A673 (cell line): ENCODE measurements around the gene GOSR2. TPM values are rescaled to one million over a fixed set of nuclear protein-coding genes. Genes with fewer than 3 reads are reported as not detected.

Source experiments
- BruUV-seq: library from RNA; stranded (reverse); fragments of 400-500 nt; replicated peaks from 2 replicates; lab custom pipeline; 2021; lab: Mats Ljungman, UMichigan
- CTCF ChIA-PET: fragments of 300-600 bp; sonication (Branson Sonifier 250); formaldehyde crosslinking; loops from one replicate; lab custom pipeline; 2022; ENCODE audit warnings: antibody characterized with exemption; lab: Charles Lee
- POLR2A ChIA-PET: fragments of 300-600 bp; sonication (Branson Sonifier 250); formaldehyde crosslinking; loops from one replicate; lab custom pipeline; 2022; ENCODE audit warnings: antibody characterized with exemption; ENCODE audit not compliant: low non-redundant PET; lab: Charles Lee
- DNase-seq: peaks from one replicate; pipeline ENCODE4 v3.0.0-alpha.2; 2015; ENCODE audit warnings: low spot score
- H3K27ac ChIP-seq: fragments of 200-600 bp; sonication (generic); 2 replicates; pipeline ENCODE4 v1.5.1; 2016; ENCODE audit warnings: mixed run types, low read depth, mild to moderate bottlenecking, mixed read lengths, antibody characterized with exemption, low read length; ENCODE audit not compliant: poor library complexity, severe bottlenecking
- H3K27me3 ChIP-seq: fragments of 200-600 bp; sonication (generic); replicated peaks from 2 replicates; pipeline ENCODE4 v1.6.1; 2017; ENCODE audit warnings: mixed run types, low read depth, mild to moderate bottlenecking, mixed read lengths, antibody characterized with exemption, low read length; ENCODE audit not compliant: insufficient read depth, poor library complexity
- H3K36me3 ChIP-seq: fragments of 200-600 bp; sonication (generic); 2 replicates; pipeline ENCODE4 v1.6.1; 2016; ENCODE audit warnings: mixed run types, mild to moderate bottlenecking, mixed read lengths, antibody characterized with exemption, low read length; ENCODE audit not compliant: insufficient read depth, poor library complexity, severe bottlenecking
- H3K4me1 ChIP-seq: fragments of 200-600 bp; sonication (generic); 2 replicates; pipeline ENCODE4 v1.6.1; 2017; ENCODE audit warnings: mixed run types, mild to moderate bottlenecking, mixed read lengths, antibody characterized with exemption, low read length; ENCODE audit not compliant: insufficient read depth, poor library complexity, severe bottlenecking
- H3K4me3 ChIP-seq: fragments of 200-600 bp; sonication (generic); 2 replicates; pipeline ENCODE4 v1.5.1; 2016; ENCODE audit warnings: low read depth, mixed run types, mild to moderate bottlenecking, mixed read lengths, low read length; ENCODE audit not compliant: poor library complexity, severe bottlenecking
- H3K9me3 ChIP-seq: fragments of 200-600 bp; sonication (generic); 2 replicates; pipeline ENCODE4 v1.6.1; 2016; ENCODE audit warnings: mixed run types, low read depth, mild to moderate bottlenecking, mixed read lengths, antibody characterized with exemption, low read length; ENCODE audit not compliant: poor library complexity, severe bottlenecking
- EZH2 ChIP-seq: fragments of 200-600 bp; sonication (generic); IDR thresholded peaks from 2 replicates; pipeline ENCODE4 v1.6.1; 2017; ENCODE audit warnings: borderline replicate concordance, low read depth, mild to moderate bottlenecking, mixed read lengths, antibody characterized with exemption, low read length; ENCODE audit not compliant: poor library complexity, severe bottlenecking
- intact Hi-C: fragments of 100-400 bp; cut with micrococcal nuclease; formaldehyde crosslinking; loops from one replicate; pipeline ENCODE4 v1.10.0; 2022; ENCODE audit not compliant: unreplicated experiment
- total RNA-seq: library from RNA; stranded (reverse); gene quantifications from 2 replicates; pipeline ENCODE4 v1.2.3, GENCODE V29; 2021
- TF ChIP-seq, protein P1 (sequence below): fragments of 300-800, 200-600 bp; sonication (generic); conservative IDR thresholded peaks from 2 replicates; pipeline ENCODE4 v1.5.1; 2017; ENCODE audit warnings: low read depth, mild to moderate bottlenecking, antibody characterized with exemption, low read length, moderate library complexity, mixed read lengths

GOSR2 gene
- total RNA-seq, 1 experiment from 2014 or later = 34.5 TPM

DNA sequence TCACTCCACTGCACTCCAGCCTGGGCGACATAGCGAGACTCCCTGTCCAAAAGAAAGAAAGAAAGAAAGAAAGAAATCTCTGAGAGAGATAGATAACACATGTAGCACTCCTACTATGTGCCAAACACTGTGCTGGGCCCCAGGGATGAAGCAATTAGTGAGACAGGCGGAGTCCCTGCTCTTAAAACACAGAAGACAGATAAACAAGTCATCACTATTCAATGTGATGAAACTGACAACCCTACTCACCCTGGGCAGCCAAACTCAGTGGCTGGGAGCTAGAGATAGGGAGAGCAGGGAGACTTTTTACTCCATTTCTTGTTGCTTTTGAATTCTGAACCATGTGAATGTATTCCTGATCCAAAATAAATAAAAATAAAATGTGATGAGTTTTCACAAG, 35.2 kb upstream of the GOSR2 start:
- POLR2A ChIA-PET = no interaction called here

DNA sequence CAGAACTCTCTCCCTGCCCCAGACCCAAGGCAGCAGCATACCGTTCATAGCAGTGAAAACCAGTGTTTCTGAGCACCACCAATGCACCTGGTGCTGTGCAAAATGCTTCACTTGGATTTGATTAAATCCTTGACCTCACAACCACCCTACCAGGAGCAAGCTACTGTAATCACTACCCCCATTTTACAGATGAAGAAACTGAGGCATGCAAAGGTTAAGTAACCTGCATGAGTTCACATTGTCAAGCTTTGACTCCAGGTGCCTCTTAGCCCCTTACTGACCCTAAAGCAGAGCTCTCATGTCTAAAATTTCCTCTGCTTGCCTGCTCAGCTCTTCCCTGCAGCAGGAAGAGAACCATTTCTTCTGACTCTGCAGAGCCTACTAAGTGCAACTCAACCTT, 34.2 kb upstream of the GOSR2 start:
- Histone ChIP-seq H3K4me1 (no peaks in the 10 kb centered on the region), H3K27ac (no peak overlapping the region), H3K9me3 (no peaks in the 10 kb centered on the region), H3K27me3 (no peaks in the 10 kb centered on the region), H3K36me3 (no peaks in the 10 kb centered on the region), H3K4me3 (no peak overlapping the region)
- DNase-seq = no peak
- no TSS peak for BruUV-seq
- TF ChIP-seq EZH2 = no peak
- TF ChIP-seq, protein P1, sequence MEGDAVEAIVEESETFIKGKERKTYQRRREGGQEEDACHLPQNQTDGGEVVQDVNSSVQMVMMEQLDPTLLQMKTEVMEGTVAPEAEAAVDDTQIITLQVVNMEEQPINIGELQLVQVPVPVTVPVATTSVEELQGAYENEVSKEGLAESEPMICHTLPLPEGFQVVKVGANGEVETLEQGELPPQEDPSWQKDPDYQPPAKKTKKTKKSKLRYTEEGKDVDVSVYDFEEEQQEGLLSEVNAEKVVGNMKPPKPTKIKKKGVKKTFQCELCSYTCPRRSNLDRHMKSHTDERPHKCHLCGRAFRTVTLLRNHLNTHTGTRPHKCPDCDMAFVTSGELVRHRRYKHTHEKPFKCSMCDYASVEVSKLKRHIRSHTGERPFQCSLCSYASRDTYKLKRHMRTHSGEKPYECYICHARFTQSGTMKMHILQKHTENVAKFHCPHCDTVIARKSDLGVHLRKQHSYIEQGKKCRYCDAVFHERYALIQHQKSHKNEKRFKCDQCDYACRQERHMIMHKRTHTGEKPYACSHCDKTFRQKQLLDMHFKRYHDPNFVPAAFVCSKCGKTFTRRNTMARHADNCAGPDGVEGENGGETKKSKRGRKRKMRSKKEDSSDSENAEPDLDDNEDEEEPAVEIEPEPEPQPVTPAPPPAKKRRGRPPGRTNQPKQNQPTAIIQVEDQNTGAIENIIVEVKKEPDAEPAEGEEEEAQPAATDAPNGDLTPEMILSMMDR = no peak
- CTCF ChIA-PET = no interaction called here
- intact Hi-C loops = no loop called here
- POLR2A ChIA-PET = no interaction called here

More for the DNA sequence above, 35.2 kb upstream of the GOSR2 start:
- DNase-seq = no peak
- intact Hi-C loops = no loop called here
- no peak overlapping the region for H3K27ac ChIP-seq
- H3K9me3 ChIP-seq = no peaks in the 10 kb centered on the region
- no peaks in the 10 kb centered on the region for H3K36me3 ChIP-seq
- CTCF ChIA-PET = no interaction called here
- no peak for TF ChIP-seq EZH2
- TF ChIP-seq, protein P1 = no peak
- H3K4me1 ChIP-seq = no peaks in the 10 kb centered on the region
- H3K27me3 ChIP-seq = no peaks in the 10 kb centered on the region
- no TSS peak for BruUV-seq
- no peak overlapping the region for H3K4me3 ChIP-seq

DNA sequence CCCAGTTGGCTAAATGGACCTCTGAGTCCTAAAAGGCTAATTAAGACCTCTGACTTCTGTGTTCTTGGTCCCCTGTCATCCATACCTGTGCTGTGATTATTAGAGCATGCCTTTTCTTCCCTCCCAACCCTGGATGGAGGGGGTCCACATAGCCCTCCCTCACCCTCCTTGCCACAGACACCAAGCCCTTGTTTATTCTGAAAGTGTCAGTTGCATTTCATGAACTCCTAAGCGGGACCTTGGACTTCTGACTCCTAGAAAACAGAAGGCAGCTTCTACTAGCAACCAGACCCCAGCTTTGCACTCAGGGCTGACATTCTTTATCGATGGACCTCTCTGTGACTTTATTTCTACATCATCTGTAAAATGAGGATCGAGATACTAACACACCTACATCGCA, 33.4 kb upstream of the GOSR2 start:
- H3K27me3 ChIP-seq = no peaks in the 10 kb centered on the region
- no peak for DNase-seq
- no peaks in the 10 kb centered on the region for H3K4me1 ChIP-seq
- ChIA-PET POLR2A (no interaction called here), CTCF (no interaction called here)
- H3K9me3 ChIP-seq = no peaks in the 10 kb centered on the region
- BruUV-seq = no TSS peak
- H3K36me3 ChIP-seq = no peaks in the 10 kb centered on the region
- no peak for TF ChIP-seq EZH2
- TF ChIP-seq, protein P1 = no peak
- intact Hi-C loops = no loop called here
- no peak overlapping the region for H3K27ac ChIP-seq
- H3K4me3 ChIP-seq = no peak overlapping the region
